PC-9 (cell line): Measurements from ENCODE around the gene PIAS4.

Experiments
- CTCF ChIP-seq: fragments of 200-600 bp; sonication (generic); conservative IDR thresholded peaks from 2 replicates; pipeline ENCODE4 v1.6.1; 2017; ENCODE audit warnings: mixed run types, antibody characterized with exemption, mild to moderate bottlenecking, moderate library complexity
- EZH2 ChIP-seq: fragments of 200-600 bp; sonication (generic); IDR thresholded peaks from 2 replicates; pipeline ENCODE4 v1.8.0; 2017; ENCODE audit warnings: antibody characterized with exemption, low read depth

GRCh38 chr19:4086411-4086867, 78.9 kb downstream of the PIAS4 start:
- TF ChIP-seq CTCF (no peak), EZH2 (no peak)
